SK-N-MC (cell line): ENCODE results near the gene AUTS2.
A peak's percentile ranks its signal among the peaks of the same experiment; 100 is the strongest.

Source experiments
- DNase-seq: peaks from one replicate; pipeline ENCODE4 v3.0.0-alpha.2; 2011; ENCODE audit warnings: low read depth, low spot score
- H3K27ac ChIP-seq: fragments of 200-600 bp; sonication (generic); 2 replicates; pipeline ENCODE4 v1.5.1; 2016; ENCODE audit warnings: mixed run types
- H3K36me3 ChIP-seq: fragments of 200-600 bp; sonication (generic); 2 replicates; pipeline ENCODE4 v1.6.1; 2017; ENCODE audit warnings: antibody characterized with exemption, low read length, mixed read lengths; ENCODE audit not compliant: insufficient read depth
- H3K4me3 ChIP-seq: fragments of 200-600 bp; sonication (generic); 2 replicates; pipeline ENCODE4 v1.5.1; 2016
- H3K9ac ChIP-seq: fragments of 200-600 bp; sonication (generic); 2 replicates; pipeline ENCODE4 v1.8.0; 2017; ENCODE audit warnings: mixed run types, mixed read lengths; ENCODE audit not compliant: insufficient read length
- H3K9me3 ChIP-seq: fragments of 200-600 bp; sonication (generic); 2 replicates; pipeline ENCODE4 v1.6.1; 2017; ENCODE audit warnings: low read depth, mild to moderate bottlenecking, antibody characterized with exemption, low read length, moderate library complexity, mixed read lengths
- EZH2 ChIP-seq: fragments of 200-600 bp; sonication (generic); IDR thresholded peaks from one replicate; pipeline ENCODE4 v1.6.1; 2017; ENCODE audit warnings: antibody characterized with exemption
- FOXP2 ChIP-seq: optimal IDR thresholded peaks from 2 replicates; pipeline ENCODE3; 2011; ENCODE audit warnings: mild to moderate bottlenecking, moderate library complexity; ENCODE audit not compliant: insufficient read depth; ENCODE audit errors: extremely low read length, control extremely low read depth
- POLR2AphosphoS5 ChIP-seq: IDR thresholded peaks from 2 replicates; pipeline ENCODE4 v1.6.1; 2012; ENCODE audit warnings: mild to moderate bottlenecking, low read depth, low read length, borderline replicate concordance

Gene AUTS2

DNA sequence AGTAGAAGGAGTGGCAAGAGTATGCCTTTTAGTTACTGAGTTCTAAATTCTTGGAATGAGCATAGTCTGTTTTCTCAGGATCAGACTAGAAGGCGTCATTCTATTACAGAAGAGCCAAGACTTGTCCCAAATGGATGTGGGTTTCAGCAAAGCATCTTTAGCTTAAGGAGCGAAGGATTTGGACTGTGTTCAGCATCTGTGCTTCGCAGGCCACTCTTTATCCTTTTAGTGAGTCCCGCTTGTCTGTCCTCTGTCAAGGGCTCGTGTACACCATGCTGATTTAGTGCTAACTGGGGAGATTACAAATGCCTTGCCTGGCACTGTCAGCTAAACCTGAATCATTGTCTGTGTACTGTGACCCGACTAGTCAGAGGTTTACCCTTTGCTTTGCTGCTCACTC, 465.7 kb downstream of the AUTS2 start:
- Histone ChIP-seq H3K9ac (no peak overlapping the region), H3K9me3 (no peaks in the 10 kb centered on the region), H3K27ac (no peak overlapping the region), H3K4me3 (no peak overlapping the region), H3K36me3 (no peaks in the 10 kb centered on the region)
- no peak for TF ChIP-seq FOXP2
- TF ChIP-seq POLR2AphosphoS5 = no peak
- no peak for TF ChIP-seq EZH2
- DNase-seq = no peak

GRCh38 chr7:70066844-70067243, 468.6 kb downstream of the AUTS2 start:
- no peaks in the 10 kb centered on the region for H3K9me3 ChIP-seq
- H3K36me3 ChIP-seq = no peaks in the 10 kb centered on the region
- no peak overlapping the region for H3K4me3 ChIP-seq
- H3K27ac ChIP-seq = no peak overlapping the region
- DNase-seq = no peak
- TF ChIP-seq POLR2AphosphoS5 = no peak
- no peak for TF ChIP-seq EZH2
- TF ChIP-seq FOXP2 = no peak
- no peak overlapping the region for H3K9ac ChIP-seq

- no peak for DNase-seq
- Histone ChIP-seq H3K27ac (no peak overlapping the region), H3K9ac (no peak overlapping the region), H3K36me3 (no peaks in the 10 kb centered on the region), H3K9me3 (no peaks in the 10 kb centered on the region), H3K4me3 (no peak overlapping the region)
- TF ChIP-seq FOXP2 = no peak
- no peak for TF ChIP-seq EZH2
- TF ChIP-seq POLR2AphosphoS5 = no peak
These were observed 470.3 kb downstream of the AUTS2 start for GRCh38 chr7:70068531-70068930.

- no peak overlapping the region for H3K27ac ChIP-seq
- no peak overlapping the region for H3K4me3 ChIP-seq
- no peaks in the 10 kb centered on the region for H3K36me3 ChIP-seq
- DNase-seq = no peak
- TF ChIP-seq POLR2AphosphoS5 = no peak
- H3K9ac ChIP-seq = no peak overlapping the region
- no peaks in the 10 kb centered on the region for H3K9me3 ChIP-seq
These were observed 471.7 kb downstream of the AUTS2 start for GRCh38 chr7:70069977-70070376.

- Histone ChIP-seq H3K4me3 (no peak overlapping the region), H3K9me3 (no peaks in the 10 kb centered on the region), H3K27ac (no peak overlapping the region), H3K9ac (no peak overlapping the region), H3K36me3 (no peaks in the 10 kb centered on the region)
- no peak for DNase-seq
- TF ChIP-seq EZH2 = no peak
- no peak for TF ChIP-seq FOXP2
- TF ChIP-seq POLR2AphosphoS5 = no peak
These were observed 473.5 kb downstream of the AUTS2 start for GRCh38 chr7:70071766-70072165.

GRCh38 chr7:70072220-70072619, 473.9 kb downstream of the AUTS2 start:
- no peak for DNase-seq
- Histone ChIP-seq H3K9me3 (no peaks in the 10 kb centered on the region), H3K27ac (no peak overlapping the region), H3K36me3 (no peaks in the 10 kb centered on the region), H3K9ac (no peak overlapping the region), H3K4me3 (no peak overlapping the region)
- no peak for TF ChIP-seq POLR2AphosphoS5
- no peak for TF ChIP-seq EZH2
- TF ChIP-seq FOXP2 = no peak

GRCh38 chr7:70076325-70076724, 478.1 kb downstream of the AUTS2 start:
- H3K9ac ChIP-seq = no peak overlapping the region

GRCh38 chr7:70082099-70082611, 483.9 kb downstream of the AUTS2 start:
- H3K9me3 ChIP-seq = no peaks in the 10 kb centered on the region
- no peak overlapping the region for H3K9ac ChIP-seq
- peak overlapping the region; percentile 6; the same call in 1 of the 2 replicates for H3K27ac ChIP-seq
- H3K36me3 ChIP-seq = no peaks in the 10 kb centered on the region
- peak; percentile 79 for DNase-seq
- H3K4me3 ChIP-seq = peak overlapping the region; percentile 35
- TF ChIP-seq FOXP2 (no peak), POLR2AphosphoS5 (no peak), EZH2 (no peak)

More at GRCh38 chr7:70076325-70076724, 478.1 kb downstream of the AUTS2 start:
- TF ChIP-seq POLR2AphosphoS5 = no peak
- TF ChIP-seq EZH2 = no peak
- no peak for TF ChIP-seq FOXP2
- no peak for DNase-seq
- no peaks in the 10 kb centered on the region for H3K36me3 ChIP-seq
- H3K4me3 ChIP-seq = no peak overlapping the region
- no peaks in the 10 kb centered on the region for H3K9me3 ChIP-seq
- H3K27ac ChIP-seq = no peak overlapping the region

DNA sequence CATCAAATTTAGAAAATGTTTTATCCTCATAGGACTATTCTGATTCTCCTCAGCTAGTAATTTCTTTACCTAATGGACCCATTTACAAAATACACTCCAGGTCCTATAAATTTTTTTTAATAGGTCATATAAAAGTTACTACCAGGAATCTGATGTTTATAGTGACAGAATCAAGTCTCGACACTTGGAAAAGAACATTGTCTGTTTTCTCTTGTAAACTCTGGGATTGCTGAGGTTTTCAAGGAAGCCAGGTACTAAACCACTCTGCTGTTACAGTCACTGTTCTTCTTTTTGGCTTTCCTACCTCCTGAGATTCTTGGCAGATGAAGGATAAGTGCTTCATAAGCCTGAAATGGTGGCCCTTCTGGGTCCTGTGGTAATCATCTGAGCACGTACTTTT, 493.1 kb downstream of the AUTS2 start:
- Histone ChIP-seq H3K9me3 (no peaks in the 10 kb centered on the region), H3K9ac (no peak overlapping the region), H3K36me3 (no peaks in the 10 kb centered on the region), H3K27ac (no peak overlapping the region), H3K4me3 (no peak overlapping the region)
- DNase-seq = no peak
- no peak for TF ChIP-seq EZH2
- TF ChIP-seq POLR2AphosphoS5 = no peak
- TF ChIP-seq FOXP2 = no peak
